HepG2 (cell line): Measurements from ENCODE around the gene RAB34. TPM values are rescaled to one million over a fixed set of nuclear protein-coding genes. Genes with fewer than 3 reads are reported as not detected.

ENCODE experiments used
- ARNTL ChIP-seq: sonication (generic); formaldehyde crosslinking; IDR thresholded peaks from 2 replicates; pipeline ENCODE4 v1.4.0; 2020; ENCODE audit warnings: mild to moderate bottlenecking, missing genetic modification reagents
- CBX1 ChIP-seq: IDR thresholded peaks from one replicate; pipeline ENCODE4 v1.6.1; 2016; ENCODE audit warnings: antibody characterized with exemption, low read depth
- EED ChIP-seq: sonication (generic); formaldehyde crosslinking; IDR thresholded peaks from 2 replicates; pipeline ENCODE4 v1.5.0; 2020; ENCODE audit warnings: mild to moderate bottlenecking, missing genetic modification reagents
- FLYWCH1 ChIP-seq: sonication (generic); formaldehyde crosslinking; IDR thresholded peaks from 2 replicates; pipeline ENCODE4 v1.8.1; 2023; ENCODE audit warnings: mild to moderate bottlenecking, missing genetic modification reagents
- FOXA3 ChIP-seq: IDR thresholded peaks from 2 replicates; pipeline ENCODE4 v1.6.1; 2016; ENCODE audit warnings: missing genetic modification reagents, missing compliant biosample characterization
- LCORL ChIP-seq, 2 experiments: fragments of 450-650 bp in 1 of 2; sonication (generic) in 1 of 2; formaldehyde crosslinking in 1 of 2; IDR thresholded peaks; 2 replicates each; pipeline versions ENCODE4 v1.5.0 to v1.6.1; 2017 to 2020; ENCODE audit warnings: antibody characterized with exemption in 1 of 2, missing genetic modification reagents in 1 of 2
- MTF1 ChIP-seq: sonication (generic); formaldehyde crosslinking; IDR thresholded peaks from 2 replicates; pipeline ENCODE4 v1.5.0; 2020; ENCODE audit warnings: missing genetic modification reagents
- TGIF2 ChIP-seq: IDR thresholded peaks from 2 replicates; pipeline ENCODE4 v1.6.1; 2016; ENCODE audit warnings: control low read depth, missing compliant biosample characterization
- ZNF101 ChIP-seq: sonication (generic); formaldehyde crosslinking; IDR thresholded peaks from 2 replicates; pipeline ENCODE4 v1.4.0; 2020; ENCODE audit warnings: mild to moderate bottlenecking, low read depth, missing genetic modification reagents, borderline replicate concordance
- ZNF558 ChIP-seq: sonication (generic); formaldehyde crosslinking; IDR thresholded peaks from 2 replicates; pipeline ENCODE4 v1.9.0; 2022; ENCODE audit warnings: mild to moderate bottlenecking, missing genetic modification reagents, borderline replicate concordance
- ZNF710 ChIP-seq: sonication (generic); formaldehyde crosslinking; IDR thresholded peaks from 2 replicates; pipeline ENCODE4 v1.5.0; 2020; ENCODE audit warnings: mild to moderate bottlenecking, missing genetic modification reagents, borderline replicate concordance
- ZNF766 ChIP-seq: sonication (generic); formaldehyde crosslinking; IDR thresholded peaks from 2 replicates; pipeline ENCODE4 v1.5.0; 2020; ENCODE audit warnings: missing genetic modification reagents, borderline replicate concordance
- ZNF784 ChIP-seq: sonication (generic); formaldehyde crosslinking; IDR thresholded peaks from 2 replicates; pipeline ENCODE4 v1.5.1; 2020; ENCODE audit warnings: missing genetic modification reagents, mild to moderate bottlenecking, borderline replicate concordance
- ZNF891 ChIP-seq: sonication (generic); formaldehyde crosslinking; IDR thresholded peaks from 2 replicates; pipeline ENCODE4 v1.5.0; 2020; ENCODE audit warnings: mild to moderate bottlenecking, missing genetic modification reagents
- polyA plus RNA-seq, 8 experiments: library from polyadenylated mRNA; depleted of rRNA in 3 of 8; stranded (reverse) in 7 of 8; unstranded in 1 of 8; fragments of >200 nt; fragmentation: Illumina TruSeq in 4 of 8; extraction: Trizol in 4 of 8; gene quantifications; 2 replicates each; pipeline versions ENCODE4 v1.2.1 to v1.2.3, GENCODE V29; 2011 to 2016; ENCODE audit warnings: low read depth in 4 of 8, missing spikeins in 1 of 8, mixed read lengths in 1 of 8; ENCODE audit not compliant: insufficient read depth in 1 of 8
- total RNA-seq, 5 experiments: library from RNA; depleted of rRNA; stranded (reverse); fragments of >200 nt; fragmentation: Illumina TruSeq; extraction: Trizol; gene quantifications; 2 replicates each; pipeline ENCODE4 v1.2.3, GENCODE V29; 2016; ENCODE audit warnings: low read depth in 1 of 5
- TF ChIP-seq, protein P1 (sequence below): sonication (generic); formaldehyde crosslinking; IDR thresholded peaks from 2 replicates; pipeline ENCODE4 v1.8.1; 2022; ENCODE audit warnings: mild to moderate bottlenecking, missing genetic modification reagents
- TF ChIP-seq, protein P2 (sequence below), 2 experiments: sonication (generic) in 1 of 2; formaldehyde crosslinking in 1 of 2; IDR thresholded peaks; 2 replicates each; pipeline versions ENCODE4 v1.4.0 to v1.6.1; 2018 to 2020; ENCODE audit warnings: missing genetic modification reagents in 2 of 2, borderline replicate concordance in 1 of 2, low read depth in 1 of 2, mild to moderate bottlenecking in 1 of 2, missing biosample characterization in 1 of 2
- TF ChIP-seq, protein P3 (sequence below): sonication (generic); formaldehyde crosslinking; IDR thresholded peaks from 2 replicates; pipeline ENCODE4 v1.8.1; 2023; ENCODE audit warnings: mild to moderate bottlenecking, moderate library complexity, missing genetic modification reagents
- TF ChIP-seq, protein P4 (sequence below): sonication (generic); formaldehyde crosslinking; IDR thresholded peaks from 2 replicates; pipeline ENCODE4 v1.4.0; 2020; ENCODE audit warnings: missing genetic modification reagents

Gene RAB34
- total and polyA plus RNA-seq, 2 of the 13 experiments (the other 11 are each of a cell fraction or from before 2014, with no cell fraction given), result 0.49 TPM; not detected in 1

- TF ChIP-seq CBX1, result no peak
- TF ChIP-seq, protein P1, sequence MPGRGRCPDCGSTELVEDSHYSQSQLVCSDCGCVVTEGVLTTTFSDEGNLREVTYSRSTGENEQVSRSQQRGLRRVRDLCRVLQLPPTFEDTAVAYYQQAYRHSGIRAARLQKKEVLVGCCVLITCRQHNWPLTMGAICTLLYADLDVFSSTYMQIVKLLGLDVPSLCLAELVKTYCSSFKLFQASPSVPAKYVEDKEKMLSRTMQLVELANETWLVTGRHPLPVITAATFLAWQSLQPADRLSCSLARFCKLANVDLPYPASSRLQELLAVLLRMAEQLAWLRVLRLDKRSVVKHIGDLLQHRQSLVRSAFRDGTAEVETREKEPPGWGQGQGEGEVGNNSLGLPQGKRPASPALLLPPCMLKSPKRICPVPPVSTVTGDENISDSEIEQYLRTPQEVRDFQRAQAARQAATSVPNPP (CRISPR knock-in tag), result no peak
- no peak for TF ChIP-seq TGIF2 (CRISPR knock-in tag)
- no peak for TF ChIP-seq EED
- TF ChIP-seq FLYWCH1, result no peak
- TF ChIP-seq, protein P2, sequence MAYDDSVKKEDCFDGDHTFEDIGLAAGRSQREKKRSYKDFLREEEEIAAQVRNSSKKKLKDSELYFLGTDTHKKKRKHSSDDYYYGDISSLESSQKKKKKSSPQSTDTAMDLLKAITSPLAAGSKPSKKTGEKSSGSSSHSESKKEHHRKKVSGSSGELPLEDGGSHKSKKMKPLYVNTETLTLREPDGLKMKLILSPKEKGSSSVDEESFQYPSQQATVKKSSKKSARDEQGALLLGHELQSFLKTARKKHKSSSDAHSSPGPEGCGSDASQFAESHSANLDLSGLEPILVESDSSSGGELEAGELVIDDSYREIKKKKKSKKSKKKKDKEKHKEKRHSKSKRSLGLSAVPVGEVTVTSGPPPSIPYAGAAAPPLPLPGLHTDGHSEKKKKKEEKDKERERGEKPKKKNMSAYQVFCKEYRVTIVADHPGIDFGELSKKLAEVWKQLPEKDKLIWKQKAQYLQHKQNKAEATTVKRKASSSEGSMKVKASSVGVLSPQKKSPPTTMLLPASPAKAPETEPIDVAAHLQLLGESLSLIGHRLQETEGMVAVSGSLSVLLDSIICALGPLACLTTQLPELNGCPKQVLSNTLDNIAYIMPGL (CRISPR knock-in tag; IDR thresholded peaks at IDR 0.05; ENCODE audit: borderline replicate concordance in 1 of 2, low read depth in 1 of 2), result peak in 1 of 2 experiments; percentile 32; a peak in 3 of 4 replicates
- TF ChIP-seq ZNF784 (CRISPR knock-in tag), result no peak; the same call in 1 of the 2 replicates
- no peak for TF ChIP-seq FOXA3 (CRISPR knock-in tag)
- no peak for TF ChIP-seq ZNF101 (CRISPR knock-in tag)
- no peak for TF ChIP-seq LCORL (IDR thresholded peaks at IDR 0.05)
- TF ChIP-seq LCORL (CRISPR knock-in tag; IDR thresholded peaks at IDR 0.05), result peak; percentile 37; the same call in 1 of the 2 replicates
- TF ChIP-seq ZNF891 (CRISPR knock-in tag), result peak; percentile 71; the same call in 1 of the 2 replicates
- peak; percentile 20; the same call in 1 of the 2 replicates for TF ChIP-seq ARNTL (CRISPR knock-in tag)
- TF ChIP-seq MTF1 (CRISPR knock-in tag), result no peak
- peak; percentile 32; the same call in 1 of the 2 replicates for TF ChIP-seq ZNF710 (CRISPR knock-in tag)
- TF ChIP-seq, protein P3, sequence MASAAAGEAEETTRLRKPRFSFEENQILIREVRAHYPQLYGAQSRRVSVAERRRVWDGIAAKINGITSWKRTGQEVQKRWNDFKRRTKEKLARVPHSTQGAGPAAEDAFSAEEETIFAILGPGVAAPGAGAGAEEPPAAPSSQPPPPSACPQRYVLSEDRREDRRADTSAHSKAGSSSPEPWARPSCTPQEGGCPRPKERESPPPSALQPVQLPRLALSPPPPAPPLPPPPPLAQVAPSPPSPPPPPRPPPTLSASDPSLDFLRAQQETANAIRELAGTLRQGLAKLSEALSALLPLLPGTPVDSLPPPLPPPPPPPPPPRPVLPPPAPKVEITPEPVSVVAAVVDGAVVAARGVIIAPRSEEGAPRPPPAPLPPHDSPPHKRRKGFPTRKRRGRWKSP (CRISPR knock-in tag), result peak; percentile 58; the same call in 1 of the 2 replicates
- TF ChIP-seq, protein P4, sequence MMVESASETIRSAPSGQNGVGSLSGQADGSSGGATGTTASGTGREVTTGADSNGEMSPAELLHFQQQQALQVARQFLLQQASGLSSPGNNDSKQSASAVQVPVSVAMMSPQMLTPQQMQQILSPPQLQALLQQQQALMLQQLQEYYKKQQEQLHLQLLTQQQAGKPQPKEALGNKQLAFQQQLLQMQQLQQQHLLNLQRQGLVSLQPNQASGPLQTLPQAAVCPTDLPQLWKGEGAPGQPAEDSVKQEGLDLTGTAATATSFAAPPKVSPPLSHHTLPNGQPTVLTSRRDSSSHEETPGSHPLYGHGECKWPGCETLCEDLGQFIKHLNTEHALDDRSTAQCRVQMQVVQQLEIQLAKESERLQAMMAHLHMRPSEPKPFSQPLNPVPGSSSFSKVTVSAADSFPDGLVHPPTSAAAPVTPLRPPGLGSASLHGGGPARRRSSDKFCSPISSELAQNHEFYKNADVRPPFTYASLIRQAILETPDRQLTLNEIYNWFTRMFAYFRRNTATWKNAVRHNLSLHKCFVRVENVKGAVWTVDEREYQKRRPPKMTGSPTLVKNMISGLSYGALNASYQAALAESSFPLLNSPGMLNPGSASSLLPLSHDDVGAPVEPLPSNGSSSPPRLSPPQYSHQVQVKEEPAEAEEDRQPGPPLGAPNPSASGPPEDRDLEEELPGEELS (CRISPR knock-in tag), result no peak
- peak; percentile 80 for TF ChIP-seq ZNF558 (CRISPR knock-in tag)
- TF ChIP-seq ZNF766, result no peak
These were observed 25.8 kb upstream of the RAB34 start, which contains the start of gene TRAF4 (continued) for GRCh38 chr17:28743243-28744103.
